H1 (cell line): ENCODE data around the gene SLC25A21. TPM values are rescaled to one million over a fixed set of nuclear protein-coding genes. Genes with fewer than 3 reads are reported as not detected.
A peak's percentile ranks its signal among the peaks of the same experiment; 100 is the strongest.

Experiments used
- CTCF ChIA-PET: fragments of 300-600 bp; sonication (Branson Sonifier 250); formaldehyde crosslinking; loops from one replicate; lab custom pipeline; 2021; ENCODE audit not compliant: partially characterized antibody; lab: Charles Lee
- POLR2A ChIA-PET: fragments of 300-600 bp; sonication (Branson Sonifier 250); formaldehyde crosslinking; loops from one replicate; lab custom pipeline; 2021; ENCODE audit warnings: inconsistent platforms; ENCODE audit not compliant: partially characterized antibody; lab: Charles Lee
- DNase-seq, 2 experiments: peaks; one replicate each; pipeline versions ENCODE4 v3.0.0 to v3.0.0-alpha.2; 2010 to 2022; ENCODE audit warnings: low spot score in 2 of 2, low read depth in 1 of 2, mixed read lengths in 1 of 2
- FAIRE-seq: peaks from 2 replicates; lab custom pipeline; 2011; peaks lifted over from hg19 to GRCh38; lab: Jason Lieb, UNC
- H2AFZ ChIP-seq: 2 replicates; pipeline ENCODE4 v1.8.1; 2012; ENCODE audit warnings: low read length, inconsistent platforms
- H2AK5ac ChIP-seq: 2 replicates; pipeline ENCODE4 v1.6.1; 2013; ENCODE audit warnings: low read depth, low read length
- H2BK120ac ChIP-seq: replicated peaks from 2 replicates; pipeline ENCODE3; 2013; ENCODE audit warnings: low read depth, low read length, inconsistent platforms
- H2BK12ac ChIP-seq: 2 replicates; pipeline ENCODE4 v1.6.1; 2013; ENCODE audit warnings: low read depth, low read length
- H2BK15ac ChIP-seq: 2 replicates; pipeline ENCODE4 v1.6.1; 2013; ENCODE audit warnings: low read length
- H2BK20ac ChIP-seq: 2 replicates; pipeline ENCODE4 v1.6.1; 2013; ENCODE audit warnings: low read length
- H2BK5ac ChIP-seq: 2 replicates; pipeline ENCODE4 v1.6.1; 2013; ENCODE audit warnings: low read depth, low read length
- H3K14ac ChIP-seq: 2 replicates; pipeline ENCODE4 v1.6.1; 2013; ENCODE audit warnings: inconsistent platforms; ENCODE audit not compliant: insufficient read length
- H3K18ac ChIP-seq: 2 replicates; pipeline ENCODE4 v1.6.1; 2013; ENCODE audit warnings: low read length; ENCODE audit errors: extremely low read depth
- H3K23ac ChIP-seq: 2 replicates; pipeline ENCODE4 v1.6.1; 2013; ENCODE audit warnings: inconsistent platforms; ENCODE audit not compliant: insufficient read length
- H3K23me2 ChIP-seq: 2 replicates; pipeline ENCODE4 v1.6.1; 2013; ENCODE audit warnings: low read depth, low read length
- H3K27ac ChIP-seq: 2 replicates; pipeline ENCODE4 v1.6.1; 2011; ENCODE audit warnings: low read depth, low read length, inconsistent platforms
- H3K27me3 ChIP-seq, 4 experiments: replicated peaks in 1 of 4; 1 replicate in 1 of 4; 2 replicates in 3 of 4; pipeline versions ENCODE4 v1.6.1 to v1.8.1; 2011 to 2013; ENCODE audit warnings: low read length in 3 of 4, mild to moderate bottlenecking in 3 of 4, inconsistent platforms in 2 of 4, mixed read lengths in 2 of 4, moderate library complexity in 1 of 4; ENCODE audit not compliant: control insufficient read depth in 3 of 4, insufficient read depth in 3 of 4; ENCODE audit errors: extremely low read depth in 1 of 4
- H3K36me3 ChIP-seq, 4 experiments: 2 replicates each; pipeline versions ENCODE4 v1.6.1 to v1.8.1; 2011 to 2013; ENCODE audit warnings: mild to moderate bottlenecking in 4 of 4, low read length in 3 of 4, moderate library complexity in 2 of 4, control low read depth in 1 of 4, inconsistent platforms in 1 of 4; ENCODE audit not compliant: insufficient read depth in 4 of 4, control insufficient read depth in 2 of 4
- H3K4ac ChIP-seq: replicated peaks from 2 replicates; pipeline ENCODE3; 2013; ENCODE audit warnings: low read length, low read depth, mixed read lengths, inconsistent platforms; ENCODE audit not compliant: insufficient read length
- H3K4me1 ChIP-seq, 4 experiments: replicated peaks in 1 of 4; 1 replicate in 1 of 4; 2 replicates in 3 of 4; pipeline versions ENCODE4 v1.6.1 to v1.8.1; 2011 to 2013; ENCODE audit warnings: low read length in 3 of 4, inconsistent platforms in 2 of 4, mixed read lengths in 1 of 4; ENCODE audit not compliant: insufficient read depth in 4 of 4, control insufficient read depth in 3 of 4
- H3K4me2 ChIP-seq, 2 experiments: 2 replicates each; pipeline versions ENCODE4 v1.6.1 to v1.8.1; 2011 to 2013; ENCODE audit warnings: low read depth in 2 of 2, low read length in 2 of 2, control low read depth in 1 of 2, inconsistent platforms in 1 of 2, mild to moderate bottlenecking in 1 of 2; ENCODE audit not compliant: insufficient read depth in 1 of 2
- H3K4me3 ChIP-seq, 4 experiments: fragments of 200-600, 300-600 bp in 1 of 4; sonication (generic), shearing (Covaris generic), sonication (Bioruptor Twin) in 1 of 4; 2 replicates each; pipeline versions ENCODE4 v1.5.1 to v1.8.1; 2011 to 2016; ENCODE audit warnings: low read length in 4 of 4, low read depth in 3 of 4, control low read depth in 2 of 4, inconsistent platforms in 2 of 4, mild to moderate bottlenecking in 2 of 4, mixed read lengths in 1 of 4, moderate library complexity in 1 of 4; ENCODE audit not compliant: insufficient read depth in 2 of 4; ENCODE audit errors: extremely low read depth in 1 of 4
- H3K56ac ChIP-seq: replicated peaks from 2 replicates; pipeline ENCODE3; 2013; ENCODE audit warnings: low read depth, mild to moderate bottlenecking, mixed read lengths, low read length, inconsistent platforms; ENCODE audit not compliant: insufficient read length
- H3K79me1 ChIP-seq: 2 replicates; pipeline ENCODE4 v1.6.1; 2013; ENCODE audit warnings: low read depth, low read length, control low read depth
- H3K79me2 ChIP-seq, 2 experiments: 2 replicates each; pipeline versions ENCODE4 v1.6.1 to v1.8.1; 2012 to 2013; ENCODE audit warnings: low read length in 2 of 2, mild to moderate bottlenecking in 2 of 2, inconsistent platforms in 1 of 2; ENCODE audit not compliant: insufficient read depth in 2 of 2, control insufficient read depth in 1 of 2
- H3K9ac ChIP-seq, 4 experiments: replicated peaks in 1 of 4; 1 replicate in 1 of 4; 2 replicates in 3 of 4; pipeline versions ENCODE4 v1.6.1 to v1.8.1; 2011 to 2013; ENCODE audit warnings: low read depth in 3 of 4, low read length in 3 of 4, control low read depth in 2 of 4, mild to moderate bottlenecking in 2 of 4, moderate library complexity in 2 of 4, inconsistent platforms in 1 of 4; ENCODE audit errors: extremely low read depth in 1 of 4
- H3K9me3 ChIP-seq, 2 experiments: 2 replicates each; pipeline versions ENCODE4 v1.6.1 to v1.8.1; 2012 to 2013; ENCODE audit warnings: mild to moderate bottlenecking in 2 of 2, moderate library complexity in 2 of 2, control low read depth in 1 of 2, inconsistent platforms in 1 of 2, low read depth in 1 of 2, low read length in 1 of 2, mixed read lengths in 1 of 2; ENCODE audit not compliant: insufficient read depth in 2 of 2
- H4K20me1 ChIP-seq, 2 experiments: replicated peaks in 1 of 2; 2 replicates each; pipeline versions ENCODE3 to v1.8.1; 2011 to 2013; ENCODE audit warnings: inconsistent platforms in 2 of 2, low read length in 2 of 2, mild to moderate bottlenecking in 1 of 2; ENCODE audit not compliant: insufficient read depth in 2 of 2, control insufficient read depth in 1 of 2
- H4K5ac ChIP-seq: 2 replicates; pipeline ENCODE4 v1.6.1; 2013; ENCODE audit warnings: low read length, low read depth, mixed read lengths, inconsistent platforms; ENCODE audit not compliant: insufficient read length
- H4K8ac ChIP-seq: 2 replicates; pipeline ENCODE4 v1.8.0; 2013; ENCODE audit warnings: mild to moderate bottlenecking, moderate library complexity, low read length, inconsistent platforms; ENCODE audit not compliant: insufficient read depth; ENCODE audit errors: extremely low read depth
- H4K91ac ChIP-seq: replicated peaks from 2 replicates; pipeline ENCODE3; 2013; ENCODE audit warnings: low read length, mixed read lengths, inconsistent platforms; ENCODE audit not compliant: insufficient read length
- ATF3 ChIP-seq: IDR thresholded peaks from 2 replicates; pipeline ENCODE4 v1.6.1; 2011; ENCODE audit warnings: low read depth, mild to moderate bottlenecking, low read length; ENCODE audit not compliant: insufficient read depth
- CHD2 ChIP-seq: IDR thresholded peaks from 2 replicates; pipeline ENCODE4 v1.6.1; 2012; ENCODE audit warnings: low read length, improper control_type of control experiment
- EGR1 ChIP-seq: IDR thresholded peaks from 2 replicates; pipeline ENCODE4 v1.6.1; 2011; ENCODE audit warnings: low read depth, low read length, borderline replicate concordance
- FOSL1 ChIP-seq: IDR thresholded peaks from 2 replicates; pipeline ENCODE4 v1.6.1; 2011; ENCODE audit warnings: mild to moderate bottlenecking, low read depth, low read length, moderate library complexity; ENCODE audit not compliant: insufficient read depth
- GTF2F1 ChIP-seq: IDR thresholded peaks from 2 replicates; pipeline ENCODE4 v1.6.1; 2012; ENCODE audit warnings: low read depth, low read length, improper control_type of control experiment, borderline replicate concordance
- RNF2 ChIP-seq: fragments of 200-900, 300-1000 bp; sonication (generic); IDR thresholded peaks from 2 replicates; pipeline ENCODE4 v1.7.1; 2016; ENCODE audit warnings: borderline replicate concordance, low read depth, mild to moderate bottlenecking, antibody characterized with exemption, low read length; ENCODE audit not compliant: poor library complexity, severe bottlenecking; ENCODE audit errors: missing control alignments
- SUZ12 ChIP-seq: fragments of 200-600 bp; sonication (generic); IDR thresholded peaks from 2 replicates; pipeline ENCODE4 v1.6.1; 2012; ENCODE audit warnings: mild to moderate bottlenecking, inconsistent platforms, low read length, moderate library complexity, mixed read lengths
- WGBS, 2 experiments: shearing (Covaris generic) in 1 of 2; methylation state at CpG; one replicate each; pipeline versions ENCODE4 v1.1.6 to v1.1.7; 2013 to 2015; ENCODE audit warnings: low lambda C conversion rate in 2 of 2, mixed read lengths in 2 of 2, inconsistent platforms in 1 of 2, low coverage in 1 of 2, missing lambda C conversion rate in 1 of 2; ENCODE audit not compliant: insufficient replicate concordance in 2 of 2, insufficient coverage in 1 of 2, insufficient read length in 1 of 2; ENCODE audit errors: extremely low coverage in 1 of 2, missing lambda C conversion rate in 1 of 2; 5-methylcytosine and 5-hydroxymethylcytosine counted together
- polyA plus RNA-seq, 7 experiments: library from polyadenylated mRNA; depleted of rRNA in 3 of 7; stranded (reverse) in 5 of 7; unstranded in 2 of 7; fragments of >200 nt in 5 of 7; fragments of 200-250 nt in 2 of 7; gene quantifications; 1 replicate in 5 of 7; 2 replicates in 1 of 7; 4 replicates in 1 of 7; pipeline versions ENCODE4 v1.2.1 to v1.2.3, GENCODE V29; 2011 to 2013; ENCODE audit warnings: missing spikeins in 2 of 7, mixed read lengths in 2 of 7
- total RNA-seq: library from RNA; stranded (reverse); fragmentation: NEBNext Ultra II Directional; extraction: Animal tissue kit (Norgen Biotek cat#: 25700); gene quantifications from 2 replicates; pipeline ENCODE4 v1.2.1, GENCODE V29; 2021

SLC25A21 gene
- total and polyA plus RNA-seq, 2 of the 8 experiments (the other 6 are each of a cell fraction or from before 2014, with no cell fraction given): 6.9 to 15.7 TPM

GRCh38 chr14:36649872-36650650 lies 522.3 kb downstream of the SLC25A21 start:
- peaks cover 6 to 18% of the 10 kb centered on the region in 2 experiments for H4K20me1 ChIP-seq
- no peak overlapping the region for H2AK5ac ChIP-seq
- peaks cover 2% of the 10 kb centered on the region; the same call in 1 of the 2 replicates for H3K79me1 ChIP-seq
- H3K18ac ChIP-seq: no peak overlapping the region
- H4K8ac ChIP-seq: no peak overlapping the region
- no peak overlapping the region for H3K4ac ChIP-seq
- DNase-seq (no peak), FAIRE-seq (no peak)
- H3K36me3 ChIP-seq: no peaks in the 10 kb centered on the region
- no peak overlapping the region for H3K4me2 ChIP-seq
- peaks cover 91 to 100% (median 97%) of the 10 kb centered on the region in 4 experiments for H3K27me3 ChIP-seq
- no peak overlapping the region for H3K27ac ChIP-seq
- H3K23ac ChIP-seq: no peak overlapping the region
- peaks cover 11% of the 10 kb centered on the region; the same call in 1 of the 2 replicates for H3K23me2 ChIP-seq
- H4K5ac ChIP-seq: no peak overlapping the region
- H3K9ac ChIP-seq: no peak overlapping the region
- ChIA-PET POLR2A (interaction anchor here (0.9 to 1.4 kb wide), 3 partner anchors 10 to 132 kb away, joined by 3 read pairs; no protein-coding TSS in a partner anchor), CTCF (interaction anchor here (0.6 to 11.6 kb wide), 19 partner anchors 9 to 943 kb away, joined by 3 to 132 read pairs (median 4); partner anchors contain the start of gene PAX9)
- H3K79me2 ChIP-seq: no peaks in the 10 kb centered on the region
- no peak overlapping the region for H2BK15ac ChIP-seq
- H2BK12ac ChIP-seq: no peak overlapping the region
- peaks cover 0 to 17% (median 8%) of the 10 kb centered on the region in 4 experiments; a peak in 6 of 7 replicates for H3K4me1 ChIP-seq
- no peak overlapping the region for H2BK5ac ChIP-seq
- H4K91ac ChIP-seq: no peak overlapping the region
- no peak overlapping the region for H2BK120ac ChIP-seq
- TF ChIP-seq EGR1: no peak
- TF ChIP-seq SUZ12: peak; percentile 52
- no peak for TF ChIP-seq GTF2F1
- peak; percentile 72 for TF ChIP-seq RNF2
- TF ChIP-seq FOSL1: no peak
- TF ChIP-seq ATF3: no peak
- TF ChIP-seq CHD2: no peak
- H3K14ac ChIP-seq: no peak overlapping the region
- no peak overlapping the region for H2AFZ ChIP-seq
- H2BK20ac ChIP-seq: no peak overlapping the region
- H3K56ac ChIP-seq: no peak overlapping the region
- H3K9me3 ChIP-seq: no peaks in the 10 kb centered on the region
- no peak overlapping the region for H3K4me3 ChIP-seq
- WGBS, 2 experiments: 18% methylated on average over 4 of the region's 4 CpGs; no CpG with 5 or more reads in 1 of the 2 experiments
